Measurements from ENCODE around the gene TNS1.

The TNS1 gene

DNA sequence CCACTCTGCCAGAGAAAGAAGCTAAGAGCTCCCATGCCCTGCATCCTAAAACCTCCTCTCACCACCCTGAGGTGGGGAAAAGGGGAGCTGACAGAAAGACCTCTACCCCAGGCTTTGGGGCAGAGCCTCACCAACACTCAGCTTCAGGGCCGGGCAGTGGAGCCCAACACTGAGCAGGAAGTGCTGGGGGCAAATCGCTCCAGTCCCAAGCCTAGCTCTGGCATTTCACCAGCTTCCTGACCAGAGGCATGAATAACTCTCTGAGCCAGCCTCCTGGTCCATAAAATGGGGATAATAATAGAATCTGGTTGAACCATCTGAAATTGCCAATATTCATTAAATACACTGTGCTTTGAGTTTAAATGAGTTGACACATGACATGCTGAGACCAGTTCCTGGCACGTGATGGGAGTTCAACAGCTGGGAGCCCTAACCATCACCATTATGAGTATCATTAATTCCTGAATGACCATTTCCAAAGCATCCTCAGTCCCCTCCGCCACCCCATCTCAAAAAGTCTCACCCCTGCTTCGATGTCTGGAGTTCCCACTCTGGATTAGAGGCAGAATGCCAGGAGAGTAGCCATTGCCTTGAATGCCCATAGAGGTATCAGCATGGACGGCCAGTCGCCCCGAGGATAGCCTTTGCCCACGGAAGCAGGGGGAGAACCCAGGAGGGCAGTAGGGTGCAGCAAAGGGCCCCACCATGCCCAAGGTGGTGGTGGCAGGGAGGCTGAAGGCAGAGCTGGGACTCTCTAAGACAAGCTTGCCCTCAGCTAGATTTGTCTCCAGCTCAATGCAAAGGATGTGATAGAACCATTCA is 153.4 kb downstream of the TNS1 start:
- no peak for DNase-seq (ENCODE audit: low read depth)

DNA sequence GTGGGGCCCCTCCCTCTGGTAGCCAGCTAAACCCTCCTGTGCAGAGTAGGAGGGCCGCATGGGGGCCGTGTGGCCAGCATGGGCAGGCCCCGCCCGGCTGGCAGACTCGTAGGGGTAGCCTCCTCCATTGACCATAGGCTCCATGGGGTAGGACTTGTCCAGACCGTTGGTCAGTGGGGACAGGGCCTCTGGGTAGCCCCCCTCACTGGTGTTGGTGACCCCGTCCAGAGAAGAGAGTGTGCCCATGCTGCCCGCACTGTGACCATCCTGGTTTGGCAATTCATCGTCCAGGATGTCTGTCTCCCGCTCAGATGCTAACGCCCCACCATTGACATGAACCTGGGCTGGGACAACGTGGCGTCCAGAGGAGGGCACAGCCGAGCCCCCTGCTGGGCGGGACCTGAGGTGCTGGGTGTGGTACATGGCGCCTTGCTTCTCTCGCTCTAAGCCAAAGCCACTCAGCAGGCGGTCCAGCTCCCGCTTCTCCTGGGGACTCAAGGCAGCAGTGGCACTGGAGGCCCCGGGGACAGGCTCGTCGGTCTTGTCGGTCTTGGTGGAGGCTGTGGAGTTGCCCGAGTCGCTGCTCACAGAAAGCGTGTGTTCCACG is 154.3 kb downstream of the TNS1 start:
- no peak for DNase-seq (ENCODE audit: low read depth)

DNA sequence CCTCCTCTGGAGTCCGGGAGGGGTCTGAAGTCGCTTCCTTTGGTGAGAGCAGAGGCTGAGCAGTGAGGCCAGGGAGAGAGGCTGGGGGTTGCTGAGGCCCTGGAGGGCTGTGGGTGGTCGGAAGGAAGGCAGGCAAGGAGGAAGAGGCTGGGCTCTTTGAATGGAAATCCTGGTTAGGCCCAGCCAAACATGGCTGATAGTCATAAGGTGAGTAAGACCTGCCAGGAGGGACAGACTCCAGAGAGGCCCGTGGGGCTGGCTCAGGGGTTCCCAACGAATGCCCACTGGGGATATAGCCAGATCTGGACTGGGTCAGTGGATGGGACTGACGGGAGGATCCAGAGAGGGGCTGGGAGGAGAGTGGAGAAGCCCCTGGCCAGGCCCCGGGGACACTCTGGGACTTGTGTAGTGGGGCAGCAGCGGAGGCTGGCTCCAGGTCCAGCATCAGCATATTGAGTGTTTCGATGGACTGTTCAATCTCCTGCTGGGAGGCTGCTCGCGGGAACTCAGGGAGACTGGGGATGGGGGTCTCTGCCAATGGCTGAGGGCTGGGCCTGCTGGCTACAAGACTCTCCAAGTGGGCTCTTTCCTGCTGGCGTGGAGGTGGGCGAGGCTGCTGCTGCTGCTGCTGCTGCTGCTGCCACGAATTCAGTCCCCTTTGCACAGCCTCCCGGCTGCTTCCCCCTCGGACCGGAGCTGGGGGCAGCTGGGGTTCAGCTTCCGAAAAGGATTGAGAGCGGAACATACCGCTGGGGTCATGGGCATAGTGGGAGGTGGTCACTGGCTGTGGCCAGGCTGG is 155.0 kb downstream of the TNS1 start:
- no peak for DNase-seq (ENCODE audit: low read depth)

DNA sequence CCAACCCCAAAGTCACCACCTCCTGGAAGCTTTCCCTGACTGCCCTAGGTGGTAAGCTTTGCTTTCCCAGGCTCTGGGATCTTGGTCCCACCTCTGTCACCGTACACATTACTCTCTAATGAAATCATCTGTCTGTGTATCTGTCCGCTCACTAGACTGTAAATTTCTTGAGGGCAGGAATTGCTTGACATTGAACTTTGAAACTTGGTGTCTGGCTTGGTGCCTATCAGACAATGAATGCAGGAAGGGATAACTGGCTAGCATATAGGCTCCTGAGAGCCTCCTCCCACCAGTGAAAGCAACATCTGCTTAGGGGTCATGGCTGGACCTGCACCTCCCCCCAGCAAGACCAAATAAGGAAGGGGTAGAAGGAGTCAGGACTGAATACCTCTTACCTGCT is 155.7 kb downstream of the TNS1 start:
- no peak for DNase-seq (ENCODE audit: low read depth)

DNA sequence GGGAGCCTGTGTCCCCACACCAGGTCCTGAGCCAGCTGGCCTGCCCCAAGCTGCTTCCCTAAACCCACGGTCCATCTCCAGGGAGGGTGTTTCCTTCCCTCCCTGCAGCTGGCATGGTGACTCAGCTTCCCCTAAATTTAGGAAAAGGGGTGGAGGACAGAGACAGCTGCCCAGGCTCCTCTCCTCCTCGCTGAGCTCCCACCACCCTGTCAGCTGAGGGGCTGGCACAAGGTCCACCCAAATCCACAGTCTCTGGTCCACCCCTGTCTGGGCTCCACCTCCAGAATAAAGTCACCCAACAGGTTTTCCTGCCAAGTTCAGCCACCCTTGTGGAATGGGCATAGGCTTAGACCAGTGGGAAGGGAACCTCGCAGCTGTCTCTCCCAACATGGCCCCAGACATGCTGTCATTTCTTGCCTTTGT is 156.5 kb downstream of the TNS1 start:
- DNase-seq (ENCODE audit: low read depth) = no peak

DNA sequence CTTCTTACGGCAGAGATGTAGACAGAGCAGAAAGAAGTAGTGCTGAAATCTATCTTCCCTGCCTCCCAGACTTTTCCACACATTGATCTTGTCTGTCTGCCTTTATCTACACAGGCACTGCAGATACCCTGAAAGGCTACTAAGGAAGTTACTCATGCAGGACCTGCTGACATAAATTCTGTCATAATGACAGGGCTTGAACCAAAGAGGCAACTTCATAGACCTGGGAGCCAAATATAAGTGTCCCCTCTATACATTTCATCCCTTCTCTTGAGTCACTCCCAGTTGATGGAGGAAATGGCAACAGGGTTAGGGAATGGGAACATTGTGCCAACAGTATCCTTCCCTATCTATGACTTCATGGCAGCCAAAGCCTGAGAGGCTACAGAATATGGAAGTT is 157.5 kb downstream of the TNS1 start:
- DNase-seq (ENCODE audit: low read depth) = no peak

DNA sequence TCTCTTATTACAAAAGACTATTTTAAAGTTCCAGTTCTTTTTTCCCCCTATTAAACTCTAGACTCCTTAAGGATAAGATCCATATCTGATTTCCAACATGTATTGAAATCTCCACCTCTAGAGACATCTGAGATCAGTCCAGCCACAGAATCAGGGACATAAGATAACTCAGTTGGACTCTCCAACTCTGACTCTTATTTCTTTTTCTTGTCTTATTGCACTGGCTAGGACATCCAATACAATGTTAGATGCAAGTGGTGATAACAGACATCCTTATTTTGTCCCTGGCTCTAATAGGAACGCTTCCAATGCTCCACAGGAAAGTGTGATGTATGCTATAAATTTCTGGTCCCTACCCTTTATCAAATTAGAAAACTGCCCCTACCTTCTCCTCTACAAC is 158.1 kb downstream of the TNS1 start:
- DNase-seq (ENCODE audit: low read depth) = no peak

DNA sequence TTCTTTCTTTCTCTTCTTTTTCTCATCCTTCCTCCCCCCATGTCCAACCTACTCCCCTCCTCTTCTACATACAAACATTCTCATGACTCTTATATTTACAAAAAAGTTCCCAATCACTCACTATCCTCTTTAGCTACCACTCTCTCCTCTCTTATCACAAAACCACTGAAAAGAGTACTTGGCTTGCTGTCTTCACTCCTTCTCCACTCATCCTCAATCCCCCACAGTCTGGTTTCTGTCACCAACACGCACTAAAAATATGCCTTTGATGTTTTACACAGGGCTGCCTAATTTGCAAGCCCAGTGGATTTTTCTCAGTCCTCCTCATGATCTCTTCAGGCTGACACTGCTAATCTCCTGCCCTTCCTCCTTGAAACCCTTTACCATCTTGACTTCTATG is 159.5 kb downstream of the TNS1 start:
- DNase-seq (ENCODE audit: low read depth) = no peak

DNA sequence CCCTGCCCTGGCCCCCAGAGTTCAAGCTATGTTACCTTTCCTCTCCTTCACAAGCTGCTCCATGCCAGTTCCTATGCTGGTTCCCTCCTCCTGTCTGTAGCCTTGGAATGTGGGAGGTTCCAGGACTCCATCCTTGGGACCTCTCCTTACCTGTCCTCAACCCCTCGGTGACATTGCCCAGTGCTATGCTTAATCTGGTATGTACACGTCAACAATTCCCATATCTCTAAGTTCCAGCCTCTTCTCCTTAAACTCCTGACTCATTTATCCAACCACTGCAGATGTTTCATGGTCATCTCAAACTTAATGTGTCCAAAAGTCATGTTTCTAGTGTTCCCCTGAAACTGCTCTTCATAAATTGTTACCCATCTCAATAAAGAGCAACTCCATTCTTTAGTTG is 160.8 kb downstream of the TNS1 start:
- no peak for DNase-seq (ENCODE audit: low read depth)

DNA sequence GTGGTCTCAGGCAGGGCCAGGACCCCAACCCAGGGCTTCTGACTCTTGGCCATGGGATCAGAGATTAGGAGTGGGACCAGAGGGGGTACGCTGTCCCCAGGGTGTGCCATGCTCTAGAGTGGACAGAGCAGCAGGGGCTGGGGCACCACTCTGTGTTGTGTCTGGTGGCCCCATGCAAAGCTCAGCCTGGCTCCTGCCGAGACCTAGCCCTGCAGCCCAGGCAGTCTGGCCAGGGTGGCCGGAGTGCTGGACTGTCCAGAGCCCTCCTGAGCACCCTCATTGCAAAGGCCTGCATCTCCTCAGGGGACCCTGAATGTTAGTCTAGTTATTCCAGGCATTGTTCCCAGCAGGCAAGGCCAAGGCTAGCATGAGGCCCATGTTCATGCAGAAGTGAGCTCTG is 162.3 kb downstream of the TNS1 start:
- DNase-seq (ENCODE audit: low read depth) = no peak

DNA sequence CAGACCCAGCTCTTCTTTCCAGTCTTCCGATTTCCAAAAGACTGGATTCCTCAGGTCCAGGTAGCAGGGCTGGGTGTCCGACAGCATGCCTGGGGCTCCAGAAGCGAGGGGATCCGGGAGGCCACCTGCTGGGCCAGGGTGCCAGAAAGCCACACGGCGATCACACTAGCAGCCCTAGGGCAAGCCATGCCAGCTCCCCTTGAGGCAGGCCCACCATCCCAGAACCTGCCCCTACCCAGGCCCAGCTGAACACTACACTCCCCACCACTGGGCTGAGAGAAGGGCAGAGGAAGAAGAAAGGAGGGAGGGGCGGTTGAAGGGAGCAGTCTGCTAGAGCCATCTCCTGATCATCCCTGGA is 163.1 kb downstream of the TNS1 start:
- no peak for DNase-seq (ENCODE audit: low read depth)

DNA sequence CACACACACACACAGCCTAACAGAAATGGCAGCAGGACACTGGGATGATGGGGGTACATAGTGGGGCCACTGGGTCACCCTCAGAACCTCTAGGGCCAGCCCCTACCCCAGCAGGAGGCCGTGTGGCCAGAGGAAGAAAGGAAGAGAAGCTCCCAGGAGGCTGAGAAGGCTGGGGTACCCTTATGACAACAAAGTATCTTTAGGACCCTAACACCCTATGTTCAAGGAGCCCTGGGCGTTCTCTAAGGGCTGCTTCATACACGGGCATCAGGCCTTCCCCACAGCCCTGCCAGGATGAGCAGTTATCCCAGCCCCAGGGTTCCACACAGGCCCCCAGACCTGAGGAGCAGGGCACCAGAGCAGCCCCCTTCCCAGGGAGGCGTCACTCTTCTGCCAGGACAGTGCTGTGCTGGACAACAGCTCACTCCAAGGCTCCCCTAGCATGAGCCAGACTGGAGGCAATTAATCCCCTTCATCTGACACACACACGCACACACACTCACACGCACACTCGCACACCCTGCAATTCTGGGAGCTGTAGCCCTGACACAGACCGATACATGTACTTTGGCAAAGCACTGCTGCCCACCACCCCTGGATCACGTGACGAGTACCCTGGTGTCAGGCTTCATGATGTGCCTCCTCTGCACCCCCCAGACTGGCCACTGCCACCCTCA is 163.6 kb downstream of the TNS1 start:
- no peak for DNase-seq (ENCODE audit: low read depth)

DNA sequence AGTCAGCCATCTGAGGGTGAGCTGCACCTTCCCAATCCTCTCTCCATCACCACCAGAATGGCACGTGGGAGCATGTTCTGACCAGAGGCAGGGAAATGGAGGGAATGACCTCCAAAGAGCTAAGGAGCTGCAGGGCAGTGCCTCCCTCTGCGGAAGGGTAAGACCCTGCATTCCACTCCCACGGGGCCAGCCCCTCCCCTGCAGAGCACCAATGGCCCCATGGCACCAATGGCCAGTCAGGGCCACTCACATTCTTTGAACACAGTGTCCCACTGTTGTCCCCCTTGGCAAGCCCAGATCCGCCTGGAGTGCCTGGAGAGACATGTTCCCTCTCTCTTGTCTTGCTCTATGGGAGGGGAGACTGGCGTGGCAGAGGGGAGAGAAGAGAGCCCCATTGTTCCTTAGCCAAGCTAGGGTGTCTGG is 164.4 kb downstream of the TNS1 start:
- DNase-seq (ENCODE audit: low read depth) = no peak

DNA sequence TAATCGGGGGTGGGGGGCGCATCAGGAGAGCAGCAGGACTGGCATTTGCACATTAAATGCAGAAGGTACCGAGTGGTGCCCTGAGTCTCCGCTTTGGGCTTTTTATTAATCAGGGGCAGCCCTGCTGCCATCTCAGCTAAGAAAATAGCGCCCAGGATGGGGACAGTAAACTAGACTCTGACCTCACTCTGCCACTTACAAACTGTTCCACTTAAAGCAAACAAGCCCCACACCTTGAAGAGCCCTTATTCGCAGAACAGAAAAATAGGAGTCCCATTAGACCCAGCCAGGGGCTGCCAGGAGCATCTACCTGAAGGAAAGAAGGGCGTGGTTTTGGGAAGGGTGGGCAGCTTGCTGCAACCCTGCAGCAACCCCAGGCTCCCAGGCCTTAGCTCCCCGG is 165.3 kb downstream of the TNS1 start:
- DNase-seq (ENCODE audit: low read depth) = no peak

DNA sequence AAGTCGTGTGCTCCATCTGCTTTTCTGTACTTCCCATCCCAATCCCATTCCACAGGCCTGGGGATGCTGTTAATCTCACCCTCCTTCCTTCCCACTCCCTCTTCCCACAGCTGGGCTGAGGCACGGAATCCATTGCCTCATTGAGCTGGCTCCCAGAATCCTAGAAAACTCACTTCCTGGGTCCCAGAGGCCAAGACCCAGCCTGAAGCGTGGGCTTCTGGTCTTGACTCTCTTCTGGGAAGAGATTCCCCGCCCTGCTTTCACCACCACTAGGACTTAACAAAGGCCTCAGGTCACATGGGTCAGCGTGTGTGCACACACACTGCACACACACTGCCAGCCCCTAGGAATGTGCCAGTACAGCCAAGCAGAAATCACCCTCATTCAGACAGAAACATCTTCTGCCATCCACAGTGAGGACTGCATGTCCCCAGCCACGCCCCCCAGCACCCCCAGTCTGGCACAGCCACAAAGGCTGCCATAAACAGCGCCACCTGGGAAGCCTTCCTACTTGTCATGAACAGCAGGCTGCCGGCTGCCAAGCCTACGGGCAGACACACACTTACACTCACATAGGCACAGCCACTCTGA is 165.8 kb downstream of the TNS1 start:
- no peak for DNase-seq (ENCODE audit: low read depth)

DNA sequence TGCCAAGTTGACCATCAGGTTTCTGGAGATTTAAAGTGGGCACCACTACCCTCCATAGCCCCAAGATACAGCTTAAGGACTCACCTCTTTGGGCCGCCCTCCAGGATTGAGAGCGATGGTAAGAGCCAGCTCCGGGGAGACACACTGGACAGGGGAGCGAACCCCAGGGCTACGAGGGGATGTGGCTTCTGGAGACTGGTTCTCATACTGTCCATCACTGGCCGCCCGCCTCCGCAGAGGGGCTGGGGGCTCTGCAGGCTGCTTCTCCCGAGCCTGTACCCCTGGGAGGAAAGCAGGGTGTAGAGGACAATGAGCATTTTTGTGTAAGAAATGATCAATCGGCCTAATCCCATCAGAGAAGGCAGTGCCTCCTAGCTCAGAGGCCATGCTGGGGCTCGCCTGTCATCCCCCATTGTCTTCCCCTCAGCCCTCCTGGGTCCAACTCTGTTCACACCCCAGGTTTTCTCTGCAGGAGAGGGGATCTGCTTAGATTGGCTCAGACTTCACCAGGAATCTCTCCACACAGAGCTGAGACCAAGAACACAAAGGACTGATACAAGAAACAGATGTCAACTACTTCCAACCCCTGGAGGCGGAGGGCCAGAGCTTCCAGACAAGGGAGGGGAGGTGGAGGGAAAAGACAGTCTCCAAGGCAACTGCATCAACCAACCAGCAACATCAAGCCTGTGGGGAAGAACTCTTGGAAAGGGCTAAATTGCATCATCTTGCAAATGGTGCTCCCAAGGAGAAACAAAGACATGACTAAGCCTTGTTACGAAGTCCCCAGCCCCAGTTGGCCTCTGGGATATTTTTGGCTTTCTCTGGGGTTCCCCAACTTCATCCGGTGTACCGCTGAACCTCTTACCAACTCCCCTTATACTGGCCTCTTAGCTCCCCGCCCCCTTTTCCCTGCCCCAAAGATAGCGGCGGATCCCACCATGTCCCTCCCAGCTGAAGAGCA is 166.6 kb downstream of the TNS1 start:
- no peak for DNase-seq (ENCODE audit: low read depth)

DNA sequence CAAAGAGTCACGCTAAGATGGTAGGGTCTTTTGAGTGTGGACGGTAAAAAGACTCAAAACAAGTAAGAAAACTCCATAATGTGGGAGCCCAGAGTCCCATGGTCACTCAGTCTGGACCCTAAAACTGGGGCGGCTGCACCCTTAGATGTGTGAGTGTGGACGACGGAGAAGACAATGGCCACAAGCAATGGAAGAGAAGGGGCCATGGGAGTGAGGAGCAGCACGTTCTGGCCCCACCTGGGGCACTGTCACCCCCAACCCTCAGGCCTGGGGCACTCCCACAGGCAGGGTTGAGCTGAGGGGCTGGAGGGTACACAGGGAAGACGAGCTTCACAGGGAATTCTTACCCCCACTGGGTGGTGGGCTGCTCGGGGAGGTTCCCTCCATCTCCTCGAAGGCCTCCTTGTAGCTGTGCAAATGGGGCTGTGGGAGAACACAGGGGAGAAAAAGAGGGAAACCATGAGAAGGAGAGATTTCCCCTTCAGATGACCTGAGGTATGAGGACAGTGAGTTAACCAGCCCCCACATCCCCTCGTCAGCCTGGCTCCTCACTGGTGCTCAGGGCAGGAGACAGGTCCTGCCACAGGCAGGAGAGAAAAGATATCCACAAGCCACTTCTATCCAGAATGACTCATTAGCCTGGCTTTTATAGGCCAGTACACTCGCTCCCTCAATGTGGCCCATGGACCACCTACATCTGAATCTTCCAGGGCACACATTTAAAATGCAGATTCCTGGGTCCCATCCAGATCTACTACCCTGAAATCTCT is 167.9 kb downstream of the TNS1 start:
- DNase-seq (ENCODE audit: low read depth) = no peak

DNA sequence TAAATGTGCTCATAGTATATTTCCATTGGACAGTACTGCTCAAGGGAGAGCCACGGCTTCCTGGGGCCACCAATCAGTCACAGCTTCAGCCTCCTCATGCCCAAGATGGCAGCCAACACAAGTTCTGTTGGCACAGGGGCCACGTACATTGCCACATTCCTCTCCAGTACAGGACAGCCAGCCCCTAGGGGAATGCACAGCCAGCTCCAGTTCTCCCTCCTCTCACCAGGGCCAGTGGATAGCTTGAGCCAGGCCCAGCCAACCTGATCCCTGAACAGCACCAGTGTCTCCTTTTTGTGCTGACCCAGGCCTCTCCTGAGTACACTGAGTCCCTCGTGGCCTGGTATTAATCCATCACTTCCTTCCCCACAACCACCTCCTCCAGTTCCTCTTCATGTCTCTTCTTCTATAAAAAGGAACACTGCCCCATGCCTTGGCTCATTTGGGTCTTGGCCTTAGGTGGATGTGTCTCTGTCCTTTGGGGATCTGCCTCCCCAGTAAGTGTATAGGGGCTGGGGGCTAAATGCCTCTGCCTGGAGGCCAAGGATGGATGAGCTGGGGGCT is 168.7 kb downstream of the TNS1 start:
- no peak for DNase-seq (ENCODE audit: low read depth)

DNA sequence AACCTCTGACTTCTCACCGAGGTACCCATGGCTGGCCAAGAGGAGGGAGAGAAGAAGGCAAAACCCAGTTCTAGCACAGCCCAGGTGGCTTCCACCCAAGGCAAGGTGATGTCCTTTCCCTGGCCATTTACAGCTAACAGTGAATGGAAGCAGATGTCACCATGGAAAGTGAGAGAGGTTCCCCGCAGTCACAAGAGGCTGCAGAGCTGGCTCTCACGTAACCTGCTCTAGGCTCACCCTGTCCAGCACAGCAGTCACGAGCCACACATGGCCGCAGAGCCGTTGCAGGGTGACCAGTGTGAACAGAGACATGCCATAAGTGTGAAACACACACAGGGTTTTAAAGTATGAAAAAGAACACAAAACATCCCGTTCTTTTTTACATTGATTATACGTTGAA is 169.4 kb downstream of the TNS1 start:
- DNase-seq (ENCODE audit: low read depth) = no peak

DNA sequence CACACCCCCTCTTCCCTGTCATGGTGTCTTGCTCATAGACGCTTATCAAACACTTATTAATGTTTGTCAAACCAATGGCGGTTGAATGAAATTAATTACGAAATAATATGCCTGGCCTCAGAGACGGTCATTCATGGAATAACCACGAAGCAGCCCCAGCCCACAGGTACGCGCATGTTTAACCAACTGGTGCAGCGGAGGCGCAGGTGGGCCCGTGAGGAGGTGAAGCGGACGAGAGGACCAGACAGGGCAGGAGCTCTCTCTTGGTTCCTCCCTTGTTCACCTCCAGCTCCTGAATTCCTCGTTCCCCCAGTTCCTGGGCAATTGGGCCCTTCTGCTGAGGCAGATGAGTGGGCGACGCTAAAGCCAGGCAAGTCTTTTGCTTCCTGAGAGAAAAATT is 169.8 kb downstream of the TNS1 start:
- DNase-seq (ENCODE audit: low read depth) = no peak
